Measurements from ENCODE around the gene LGR5.

LGR5 gene

DNA sequence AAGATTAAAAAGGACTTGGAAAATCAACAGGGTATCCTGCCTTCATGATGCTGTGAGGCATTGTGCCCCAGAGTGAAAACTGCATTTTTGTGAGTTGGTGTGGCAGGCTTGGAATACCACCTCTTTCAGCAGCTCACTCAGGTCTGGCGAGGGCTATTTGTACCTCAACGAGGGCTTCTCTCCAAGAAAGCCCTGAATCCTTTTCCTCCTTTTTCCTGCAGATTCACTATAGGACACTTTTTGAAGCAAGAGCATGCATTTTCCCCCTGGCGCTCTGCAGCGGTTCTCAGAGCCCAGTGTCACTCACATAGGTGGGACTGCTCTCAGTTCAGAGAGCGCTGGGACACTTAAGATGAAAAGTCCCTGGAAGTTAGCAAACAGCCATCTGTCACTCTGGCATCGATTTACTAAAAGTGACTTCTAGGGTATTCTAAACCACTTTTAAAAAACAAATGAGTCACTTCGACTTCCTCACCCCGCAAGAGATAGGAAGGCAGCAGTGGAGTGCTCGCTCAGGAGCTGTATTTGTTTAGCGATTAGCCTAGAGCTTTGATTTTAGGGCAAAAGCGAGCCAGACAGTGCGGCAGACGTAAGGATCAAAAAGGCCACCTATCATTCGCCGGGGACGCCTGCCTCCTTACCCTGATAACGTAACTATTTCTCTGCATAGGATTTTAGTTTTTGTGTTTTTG is 782 bp upstream of the LGR5 start:
- DNase-seq, result no peak

GRCh38 chr12:71439362-71439612 is 311 bp upstream of the LGR5 start:
- DNase-seq, result no peak

- DNase-seq, result no peak
Observed at GRCh38 chr12:71440345-71440762, 756 bp downstream of the LGR5 start.

GRCh38 chr12:71440763-71441748 is 1.5 kb downstream of the LGR5 start:
- DNase-seq, result no peak

DNA sequence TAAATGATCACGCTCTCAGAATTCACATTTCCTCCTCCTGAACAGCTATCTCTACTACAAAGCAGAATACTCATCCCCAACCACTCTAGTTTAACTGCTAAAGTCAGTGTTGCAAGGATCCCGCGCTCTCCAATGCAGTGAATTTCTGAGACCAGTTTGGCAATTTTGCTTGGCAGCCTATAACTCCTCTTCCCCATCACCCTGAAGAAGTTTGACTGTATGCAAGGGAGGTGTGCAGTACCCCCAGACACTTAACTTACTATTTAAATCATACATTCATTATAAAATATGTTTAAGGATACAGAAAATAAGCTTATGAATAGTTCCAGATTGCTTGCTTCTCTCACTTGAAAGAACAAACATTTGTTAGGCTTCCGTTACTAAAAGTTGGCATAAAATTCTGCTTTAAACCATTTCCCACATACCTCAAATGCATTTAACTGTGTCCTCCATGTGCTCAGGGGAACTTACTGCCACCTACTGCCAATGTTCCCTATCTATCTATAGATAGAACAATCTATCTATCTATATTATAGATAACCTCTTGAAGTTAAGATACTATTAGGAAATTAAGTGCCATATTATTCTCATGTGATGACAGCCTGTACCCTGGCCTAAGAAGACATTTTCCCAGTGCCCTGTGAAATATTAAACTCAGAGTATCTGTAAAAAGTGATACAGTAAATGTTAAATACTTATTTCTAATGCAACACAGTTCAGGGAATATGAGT is 2.4 kb downstream of the LGR5 start:
- no peak for DNase-seq

GRCh38 chr12:71442567-71442931 is 3.0 kb downstream of the LGR5 start:
- no peak for DNase-seq

GRCh38 chr12:71445071-71445470 is 5.5 kb downstream of the LGR5 start:
- DNase-seq, result no peak

- no peak for DNase-seq
Observed at GRCh38 chr12:71447691-71448132, 8.1 kb downstream of the LGR5 start.

DNA sequence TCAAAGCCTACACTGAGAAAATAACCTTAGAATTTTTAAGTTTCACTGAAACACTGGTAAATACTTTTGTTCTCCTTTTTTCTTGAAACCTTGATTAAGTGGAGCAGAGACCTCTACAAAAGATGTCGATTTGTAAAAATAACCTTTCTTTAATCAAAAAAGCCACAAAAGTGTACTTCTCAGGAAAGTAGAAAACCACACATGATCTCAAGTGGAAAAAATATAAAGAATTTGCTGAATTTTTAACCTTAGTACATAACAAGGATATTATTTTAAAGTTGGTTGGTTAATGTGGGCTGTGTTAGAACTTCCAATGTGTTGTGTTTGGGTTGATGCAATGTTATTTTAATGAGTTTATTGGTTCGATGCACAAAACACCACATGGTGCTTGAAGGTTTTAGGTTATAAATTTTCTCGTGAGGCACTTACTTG is 8.6 kb downstream of the LGR5 start:
- no peak for DNase-seq

DNA sequence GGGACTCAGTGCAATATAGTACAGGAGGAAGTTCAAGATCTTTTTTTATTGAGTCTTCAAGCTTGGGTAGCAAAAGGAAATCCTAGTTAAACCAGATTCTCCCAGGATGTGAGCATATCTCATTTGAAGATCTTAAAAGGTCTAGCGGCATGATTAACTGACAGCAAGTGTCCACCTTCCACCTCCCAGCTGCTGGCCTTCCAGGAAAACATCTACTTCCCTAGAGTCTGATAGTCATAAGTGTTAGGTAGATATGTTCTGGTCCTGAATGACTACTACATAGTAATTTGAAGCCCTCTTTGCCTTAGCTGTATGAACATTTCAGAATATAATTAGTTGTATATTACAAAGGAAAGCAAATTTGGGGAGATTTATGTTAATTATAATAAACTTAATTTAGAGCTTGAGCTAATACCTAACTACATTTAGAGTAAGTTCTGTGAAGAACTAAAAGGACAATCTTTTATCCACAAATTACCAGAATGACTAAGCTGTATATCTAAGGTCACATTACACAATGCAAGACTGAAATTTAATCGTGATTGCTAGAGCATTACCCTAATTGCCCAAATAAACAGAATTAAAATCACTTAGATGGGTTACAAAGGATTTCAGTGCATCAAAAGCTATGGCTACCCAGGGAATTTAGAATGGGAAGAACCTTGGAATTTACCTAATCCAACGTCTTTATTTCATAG is 9.9 kb downstream of the LGR5 start:
- no peak for DNase-seq

DNA sequence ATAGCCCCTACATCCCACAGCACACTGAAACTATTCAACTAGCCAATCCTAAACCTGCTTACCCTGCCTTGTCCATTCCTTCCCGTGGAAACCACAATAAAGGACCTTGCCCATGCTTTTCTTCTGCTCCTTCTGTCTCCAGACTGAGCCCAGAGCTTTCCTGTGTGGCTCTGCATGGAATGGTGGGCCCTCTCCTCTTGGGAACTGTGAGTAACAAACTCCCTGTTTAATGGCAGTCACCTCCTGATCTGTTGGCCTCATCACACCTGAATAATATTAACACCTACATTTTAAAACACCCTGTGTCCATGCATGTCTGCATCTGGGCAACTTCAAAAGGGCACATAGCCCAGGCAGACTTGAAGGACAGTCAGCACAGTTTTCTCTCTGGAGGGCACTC is 12.4 kb downstream of the LGR5 start:
- no peak for DNase-seq

- DNase-seq, result no peak
Observed at GRCh38 chr12:71455028-71455737, 15.6 kb downstream of the LGR5 start.

GRCh38 chr12:71456316-71456715 is 16.7 kb downstream of the LGR5 start:
- DNase-seq, result peak; percentile 59

GRCh38 chr12:71456990-71457389 is 17.4 kb downstream of the LGR5 start:
- no peak for DNase-seq

- no peak for DNase-seq
Observed at GRCh38 chr12:71460318-71460717, 20.7 kb downstream of the LGR5 start.

GRCh38 chr12:71460850-71461609 is 21.4 kb downstream of the LGR5 start:
- no peak for DNase-seq

DNA sequence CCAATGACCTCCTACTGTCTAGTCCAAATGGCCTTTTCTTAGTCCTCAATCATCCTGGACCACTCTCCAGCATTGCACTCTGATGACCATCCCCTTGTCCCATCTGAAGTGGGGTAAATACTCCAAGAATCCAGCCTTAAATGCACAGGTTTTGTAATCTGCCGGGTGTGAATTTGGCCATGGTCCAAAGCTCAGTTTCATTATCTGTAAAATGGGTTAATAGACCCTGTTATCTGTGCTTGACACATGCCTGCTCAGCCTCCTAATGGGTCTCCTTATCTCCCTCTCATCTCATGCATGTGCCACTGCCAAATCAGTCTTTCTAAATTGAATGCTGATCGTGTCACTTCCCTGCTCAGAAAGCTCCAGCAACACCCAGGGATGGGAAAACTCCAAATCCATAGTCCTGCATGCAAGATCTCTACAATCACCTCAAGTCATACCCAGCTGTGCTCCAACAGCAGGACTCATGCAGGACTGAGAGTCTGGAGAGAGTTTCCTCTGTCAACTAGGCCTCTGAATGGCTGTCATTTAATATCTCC is 22.3 kb downstream of the LGR5 start:
- no peak for DNase-seq

DNA sequence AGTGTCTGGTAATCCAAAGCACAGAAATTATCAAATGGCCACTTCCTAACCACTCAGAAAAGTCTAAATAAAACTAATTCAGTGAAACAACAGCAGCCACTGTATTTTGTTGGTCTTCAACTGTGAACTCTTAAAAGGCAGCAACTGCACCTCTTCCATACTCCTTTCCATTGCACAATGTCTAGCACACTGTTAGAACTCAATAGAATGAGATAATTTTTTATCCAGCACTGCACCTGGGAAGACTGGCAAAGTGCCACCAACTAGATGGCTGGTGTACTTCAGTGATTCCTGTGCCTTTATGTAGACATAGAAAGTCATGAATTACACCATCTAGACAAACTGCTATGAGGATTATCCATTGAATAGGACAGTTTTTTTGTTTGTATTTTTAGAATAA is 26.2 kb downstream of the LGR5 start:
- no peak for DNase-seq

DNA sequence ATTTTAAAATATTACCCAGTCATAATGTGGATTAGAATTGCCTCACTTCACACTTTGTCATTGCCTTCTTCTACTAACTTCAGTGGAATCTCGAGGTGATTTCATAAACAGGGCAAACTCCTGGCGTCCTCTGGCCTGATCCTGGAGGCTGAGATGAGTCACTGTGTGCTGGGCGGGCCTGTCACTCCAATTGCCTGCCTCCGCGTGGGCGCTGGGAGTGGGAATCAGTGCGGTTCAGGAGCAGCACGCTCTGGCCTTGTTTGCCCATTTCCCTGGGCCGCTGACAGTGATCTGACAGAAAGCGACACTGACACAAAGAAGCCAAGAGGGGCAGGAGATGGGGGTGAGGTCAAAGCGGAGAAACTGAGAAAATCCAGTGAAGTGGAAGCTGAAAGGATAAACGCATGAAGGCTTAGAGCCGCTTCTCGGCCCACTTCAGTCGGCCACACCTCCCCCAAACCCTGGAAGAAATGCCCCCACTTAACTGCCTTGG is 29.7 kb downstream of the LGR5 start:
- no peak for DNase-seq

GRCh38 chr12:71472441-71472911 is 32.9 kb downstream of the LGR5 start:
- DNase-seq, result no peak

- no peak for DNase-seq
Observed at GRCh38 chr12:71474791-71475190, 35.2 kb downstream of the LGR5 start.
